ENCODE results near the gene FRG2.
"Not testable (repeated sequence)": the region's sequence is repeated elsewhere in the genome, so short reads cannot be mapped to it uniquely, and the experiment has no call there.

The FRG2 gene

DNA sequence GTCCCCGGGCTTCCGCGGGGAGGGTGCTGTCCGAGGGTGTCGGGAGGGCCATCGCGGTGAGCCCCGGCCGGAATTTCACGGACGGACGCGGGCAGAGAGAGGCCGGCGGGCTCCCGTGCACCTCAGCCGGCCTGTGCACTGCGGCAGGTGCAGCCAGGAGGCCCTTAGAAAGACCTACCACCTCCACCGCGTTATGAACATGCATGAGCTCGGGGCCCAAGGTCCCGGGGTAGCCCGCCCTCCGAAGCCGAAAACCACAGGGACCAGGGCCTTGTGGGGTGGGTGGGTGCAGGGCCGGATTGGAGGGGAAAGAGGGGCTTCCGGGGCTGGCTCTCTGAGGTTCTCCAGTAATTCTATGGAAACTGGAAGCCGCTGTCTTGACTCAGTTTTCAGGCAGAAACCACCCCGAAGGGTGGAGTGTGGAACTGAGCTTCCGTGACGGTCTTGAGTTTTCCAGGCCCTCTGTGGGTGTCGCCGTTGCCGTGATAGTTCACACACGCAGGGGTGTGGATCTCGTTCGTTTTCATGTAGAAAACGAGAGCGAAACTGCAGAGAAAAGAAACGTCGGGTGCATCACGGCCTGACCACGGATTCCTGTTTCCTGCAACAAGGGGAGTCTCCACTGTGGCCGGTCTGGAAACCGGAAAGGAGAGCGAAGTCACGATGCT lies 4.3 kb downstream of the FRG2 start:
- not testable (repeated sequence) for H3K4me1 ChIP-seq (ENCODE audit: control insufficient read depth in 1 of 2, insufficient read depth in 2 of 2, low read length in 2 of 2); H3K9me3 ChIP-seq (ENCODE audit: control insufficient read depth in 1 of 2, low read length in 2 of 2); H3K4me3 ChIP-seq (ENCODE audit: low read depth in 1 of 2, low read length in 2 of 2); H3K9ac ChIP-seq (ENCODE audit: low read depth in 1 of 2, low read length in 2 of 2); H3K36me3 ChIP-seq (ENCODE audit: control insufficient read depth in 1 of 2, insufficient read depth in 2 of 2, low read length in 2 of 2); H3K27ac ChIP-seq (ENCODE audit: low read depth, low read length)
- peaks cover 15 to 17% of the 10 kb centered on the region in 2 donors for H3K27me3 ChIP-seq (ENCODE audit: control insufficient read depth in 1 of 2, insufficient read depth in 2 of 2, low read length in 2 of 2)

DNA sequence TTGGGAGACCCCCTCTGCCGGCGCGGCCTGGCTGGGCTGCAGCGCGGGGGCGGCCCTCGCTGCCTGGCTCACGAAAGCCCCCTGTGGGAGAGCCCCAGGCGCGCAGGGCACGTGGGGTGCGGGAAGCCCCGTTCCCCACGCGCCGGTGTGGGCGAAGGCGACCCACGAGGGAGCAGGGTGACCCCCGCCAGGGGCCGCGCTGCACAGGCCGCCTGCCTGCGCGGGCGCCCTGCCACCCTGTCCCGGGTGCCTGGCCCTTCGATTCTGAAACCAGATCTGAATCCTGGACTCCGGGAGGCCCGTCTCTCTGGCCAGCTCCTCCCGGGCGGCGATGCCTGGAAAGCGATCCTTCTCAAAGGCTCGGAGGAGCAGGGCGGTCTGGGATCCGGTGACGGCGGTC lies 5.1 kb downstream of the FRG2 start:
- not testable (repeated sequence) for H3K36me3 ChIP-seq (ENCODE audit: control insufficient read depth in 1 of 2, insufficient read depth in 2 of 2, low read length in 2 of 2); H3K9me3 ChIP-seq (ENCODE audit: control insufficient read depth in 1 of 2, low read length in 2 of 2); H3K4me3 ChIP-seq (ENCODE audit: low read depth in 1 of 2, low read length in 2 of 2); H3K4me1 ChIP-seq (ENCODE audit: control insufficient read depth in 1 of 2, insufficient read depth in 2 of 2, low read length in 2 of 2); H3K9ac ChIP-seq (ENCODE audit: low read depth in 1 of 2, low read length in 2 of 2); H3K27ac ChIP-seq (ENCODE audit: low read depth, low read length)
- H3K27me3 ChIP-seq (ENCODE audit: control insufficient read depth in 1 of 2, insufficient read depth in 2 of 2, low read length in 2 of 2): peaks cover 22 to 23% of the 10 kb centered on the region in 2 donors

DNA sequence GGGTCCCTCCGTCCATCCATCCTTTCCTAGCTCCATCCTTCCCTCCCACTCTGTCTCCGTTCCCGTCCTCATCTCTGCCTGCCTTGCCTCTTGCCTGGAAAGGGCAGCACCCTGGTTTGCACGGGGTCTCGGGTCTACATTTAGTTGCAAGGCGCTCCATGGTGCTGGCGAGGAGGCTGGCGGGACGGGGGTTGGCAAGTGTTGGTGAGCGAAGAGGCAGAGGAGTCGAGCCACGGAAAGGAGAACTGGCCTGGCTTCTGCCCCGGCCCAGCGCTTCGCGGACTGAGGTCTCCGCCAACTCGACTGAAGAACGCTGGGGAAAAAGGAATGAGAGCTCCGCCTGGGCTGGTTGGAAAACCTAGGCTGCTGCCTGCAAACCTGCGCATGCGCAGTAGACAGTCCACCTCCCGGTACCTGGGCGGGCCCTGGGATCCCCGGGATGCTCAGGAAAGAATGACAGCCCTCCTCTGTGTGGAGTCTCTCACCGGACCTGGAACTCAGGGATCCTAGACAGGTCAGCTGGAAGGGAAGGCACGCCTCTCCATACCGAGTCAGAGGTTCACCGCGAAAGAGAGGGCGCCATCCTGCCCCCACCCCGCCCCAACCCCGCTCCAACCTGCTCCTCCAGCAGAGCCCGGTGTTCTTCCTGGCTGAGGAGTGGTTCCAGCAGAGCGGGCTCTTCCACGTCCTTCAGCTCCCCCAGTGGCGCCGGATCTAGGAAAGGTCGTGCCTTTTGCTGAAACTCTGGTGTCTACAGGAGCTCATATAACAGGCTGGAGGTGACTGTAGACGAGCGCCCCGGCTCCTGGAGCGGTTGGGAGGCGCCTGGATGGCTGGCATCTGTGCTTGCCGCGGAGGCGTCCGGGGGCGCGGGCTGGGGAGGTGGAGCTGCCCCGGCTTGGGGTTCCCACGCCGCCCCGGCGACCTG lies 6.0 kb downstream of the FRG2 start:
- Histone ChIP-seq H3K9ac (ENCODE audit: low read depth in 1 of 2, low read length in 2 of 2) (no peak overlapping the region), H3K4me3 (ENCODE audit: low read depth in 1 of 2, low read length in 2 of 2) (peak overlapping the region in 1 of 2 donors; percentile 28), H3K36me3 (ENCODE audit: control insufficient read depth in 1 of 2, insufficient read depth in 2 of 2, low read length in 2 of 2) (no peaks in the 10 kb centered on the region), H3K27ac (ENCODE audit: low read depth, low read length) (no peak overlapping the region), H3K9me3 (ENCODE audit: control insufficient read depth in 1 of 2, low read length in 2 of 2) (no peaks in the 10 kb centered on the region), H3K27me3 (ENCODE audit: control insufficient read depth in 1 of 2, insufficient read depth in 2 of 2, low read length in 2 of 2) (peaks cover 27 to 31% of the 10 kb centered on the region in 2 donors), H3K4me1 (ENCODE audit: control insufficient read depth in 1 of 2, insufficient read depth in 2 of 2, low read length in 2 of 2) (no peaks in the 10 kb centered on the region)

DNA sequence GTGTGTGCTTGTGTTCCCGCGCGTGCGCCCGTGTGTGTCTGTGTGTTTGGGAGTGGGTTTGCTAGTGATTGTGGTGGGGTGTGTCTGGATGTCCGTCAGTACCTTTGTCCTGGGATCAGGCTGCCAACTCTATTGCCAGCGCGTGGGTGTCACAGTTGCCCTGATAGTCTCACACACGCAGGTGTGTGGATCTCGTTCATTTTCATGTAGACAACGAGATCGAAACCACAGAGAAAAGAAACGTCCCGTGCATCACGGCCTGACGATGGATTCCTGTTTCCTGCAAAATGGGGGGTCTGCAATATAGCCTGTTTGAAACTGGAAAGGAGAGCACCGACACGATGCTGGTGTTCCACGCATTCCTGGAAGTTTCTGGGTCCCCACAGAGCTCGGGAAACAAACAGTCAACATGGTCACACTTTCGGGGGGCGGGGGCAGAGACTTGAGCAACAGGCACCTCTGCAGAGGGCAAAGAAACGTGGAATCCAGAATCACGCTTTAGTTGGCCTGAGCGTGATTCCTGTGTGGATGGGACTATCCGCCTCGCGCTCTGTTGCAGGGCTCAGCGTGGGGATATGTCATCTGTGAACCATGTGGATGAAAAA lies 7.1 kb downstream of the FRG2 start:
- peaks cover 31 to 32% of the 10 kb centered on the region in 2 donors for H3K27me3 ChIP-seq (ENCODE audit: control insufficient read depth in 1 of 2, insufficient read depth in 2 of 2, low read length in 2 of 2)
- not testable (repeated sequence) for H3K4me1 ChIP-seq (ENCODE audit: control insufficient read depth in 1 of 2, insufficient read depth in 2 of 2, low read length in 2 of 2); H3K9ac ChIP-seq (ENCODE audit: low read depth in 1 of 2, low read length in 2 of 2); H3K36me3 ChIP-seq (ENCODE audit: control insufficient read depth in 1 of 2, insufficient read depth in 2 of 2, low read length in 2 of 2); H3K27ac ChIP-seq (ENCODE audit: low read depth, low read length); H3K9me3 ChIP-seq (ENCODE audit: control insufficient read depth in 1 of 2, low read length in 2 of 2); H3K4me3 ChIP-seq (ENCODE audit: low read depth in 1 of 2, low read length in 2 of 2)

DNA sequence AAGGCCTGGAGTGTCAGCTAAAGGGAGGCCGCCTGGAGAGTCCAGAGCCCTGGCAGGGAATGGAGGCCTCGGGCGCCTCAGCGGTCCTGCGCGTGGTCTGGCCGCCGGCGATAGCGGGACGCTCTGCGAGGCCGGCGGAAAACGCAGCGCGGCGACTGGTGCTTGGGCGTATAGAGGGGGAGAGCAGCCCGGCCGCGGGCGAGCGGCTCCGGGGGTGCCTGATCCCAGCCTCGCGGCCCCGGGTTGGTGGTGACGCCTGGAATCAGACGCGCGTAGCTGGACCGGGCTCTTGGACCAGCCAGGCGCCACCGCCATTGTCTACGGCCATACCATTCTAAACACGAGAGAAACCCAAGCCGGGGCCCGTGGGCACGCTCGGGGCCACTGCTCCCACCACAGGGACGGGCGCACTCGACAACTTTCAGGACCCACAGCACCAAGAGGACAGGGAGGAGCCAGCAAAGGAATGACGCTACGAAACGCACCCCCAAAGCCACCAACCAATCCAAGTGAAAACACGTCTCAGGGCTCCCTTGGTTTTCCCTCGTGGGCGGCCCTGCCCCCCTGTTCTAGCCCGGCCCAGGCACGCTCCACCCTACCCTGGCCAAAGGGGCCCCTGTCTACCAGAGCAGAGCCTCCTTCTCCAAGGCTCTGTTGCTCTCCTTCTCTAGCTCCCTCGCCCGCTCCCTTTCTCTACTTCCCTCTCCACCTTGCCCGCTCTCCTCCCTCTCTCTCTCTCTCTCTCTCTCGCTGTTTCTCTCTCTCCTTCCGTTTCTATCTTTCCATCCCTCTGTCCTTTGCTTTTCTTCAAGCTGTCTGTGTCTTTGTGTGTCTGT lies 7.8 kb downstream of the FRG2 start:
- Histone ChIP-seq H3K27ac (ENCODE audit: low read depth, low read length) (no peak overlapping the region), H3K36me3 (ENCODE audit: control insufficient read depth in 1 of 2, insufficient read depth in 2 of 2, low read length in 2 of 2) (no peaks in the 10 kb centered on the region), H3K4me3 (ENCODE audit: low read depth in 1 of 2, low read length in 2 of 2) (no peak overlapping the region), H3K9ac (ENCODE audit: low read depth in 1 of 2, low read length in 2 of 2) (no peak overlapping the region), H3K27me3 (ENCODE audit: control insufficient read depth in 1 of 2, insufficient read depth in 2 of 2, low read length in 2 of 2) (peaks cover 31 to 32% of the 10 kb centered on the region in 2 donors), H3K4me1 (ENCODE audit: control insufficient read depth in 1 of 2, insufficient read depth in 2 of 2, low read length in 2 of 2) (no peaks in the 10 kb centered on the region), H3K9me3 (ENCODE audit: control insufficient read depth in 1 of 2, low read length in 2 of 2) (no peaks in the 10 kb centered on the region)

DNA sequence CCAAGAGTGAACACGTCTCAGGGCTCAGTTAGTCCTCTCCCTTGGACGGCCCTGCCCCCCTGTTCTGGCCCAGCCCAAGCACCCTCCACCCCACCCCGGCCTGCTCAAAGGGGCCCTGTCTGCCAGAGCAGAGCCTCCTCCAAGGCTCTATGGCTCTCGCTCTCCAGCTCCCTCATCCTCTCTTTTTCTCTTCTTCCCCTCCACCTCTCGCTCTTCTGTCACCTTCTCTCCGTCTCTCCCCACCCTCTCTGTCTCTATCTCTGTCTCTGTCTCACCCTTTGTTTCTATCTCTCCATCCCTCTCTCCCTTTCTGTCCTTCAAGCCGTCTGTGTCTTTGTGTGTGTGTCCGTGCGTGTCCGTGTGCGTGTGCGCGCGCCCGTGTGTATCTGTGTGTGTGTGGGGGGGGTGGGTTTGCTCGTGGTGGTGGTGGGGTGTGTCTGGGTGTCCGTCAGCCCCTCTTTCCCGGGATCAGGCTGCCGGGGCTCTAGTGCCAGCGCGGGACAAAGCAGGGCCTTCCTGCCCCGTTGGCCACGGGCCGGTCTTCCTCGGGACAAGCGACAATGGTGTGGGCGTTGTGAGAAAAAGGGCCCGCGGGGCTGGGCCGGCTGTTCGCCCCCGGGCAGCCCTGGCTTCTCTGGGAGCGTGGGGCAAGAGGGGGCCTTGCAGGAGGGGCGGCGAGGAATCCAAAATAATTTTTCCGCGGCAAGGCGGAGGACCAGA lies 8.7 kb downstream of the FRG2 start:
- Histone ChIP-seq H3K27ac (ENCODE audit: low read depth, low read length) (no peak overlapping the region), H3K9me3 (ENCODE audit: control insufficient read depth in 1 of 2, low read length in 2 of 2) (no peaks in the 10 kb centered on the region), H3K27me3 (ENCODE audit: control insufficient read depth in 1 of 2, insufficient read depth in 2 of 2, low read length in 2 of 2) (peaks cover 31 to 32% of the 10 kb centered on the region in 2 donors), H3K4me3 (ENCODE audit: low read depth in 1 of 2, low read length in 2 of 2) (no peak overlapping the region), H3K9ac (ENCODE audit: low read depth in 1 of 2, low read length in 2 of 2) (no peak overlapping the region), H3K4me1 (ENCODE audit: control insufficient read depth in 1 of 2, insufficient read depth in 2 of 2, low read length in 2 of 2) (no peaks in the 10 kb centered on the region), H3K36me3 (ENCODE audit: control insufficient read depth in 1 of 2, insufficient read depth in 2 of 2, low read length in 2 of 2) (no peaks in the 10 kb centered on the region)

DNA sequence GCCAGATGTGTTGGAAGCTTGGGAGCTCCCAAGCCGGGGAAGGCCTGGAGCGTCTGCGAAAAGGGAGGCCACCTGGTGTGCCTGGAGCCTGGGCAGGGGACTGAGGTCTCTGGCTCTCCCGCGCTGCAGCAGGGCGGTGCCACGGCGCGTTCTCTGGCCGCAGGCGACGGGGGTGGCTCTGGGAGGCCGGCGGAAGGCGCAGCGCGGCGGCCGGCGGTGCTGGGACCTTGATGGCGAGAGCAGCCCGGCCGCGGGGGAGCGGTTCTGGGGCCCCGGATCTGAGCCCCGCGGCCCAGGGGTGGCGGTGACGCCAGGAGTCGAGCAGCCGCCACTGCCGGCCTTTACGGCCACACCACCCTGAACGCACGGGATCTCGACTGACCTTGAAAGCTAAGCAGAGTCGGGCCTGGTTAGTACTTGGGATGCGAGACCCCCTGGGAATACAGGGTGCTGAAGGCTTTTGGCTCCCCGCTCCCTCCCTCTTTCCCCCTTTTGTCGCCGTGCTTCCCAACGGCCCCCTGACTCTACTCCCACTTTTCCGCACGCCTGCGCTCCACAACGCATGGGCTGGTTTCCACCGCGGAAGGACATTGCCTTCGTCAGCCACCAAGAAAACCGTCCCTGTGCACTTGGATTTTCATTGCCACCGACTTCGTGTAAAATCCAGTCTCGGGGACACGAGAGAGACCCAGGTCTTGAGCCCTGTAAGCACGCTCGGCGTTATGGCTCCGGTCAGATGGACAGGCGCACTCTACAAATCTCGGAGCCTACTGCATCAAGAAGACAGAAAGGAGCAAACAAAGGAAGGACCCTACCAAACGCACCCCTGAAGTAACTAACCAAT lies 9.5 kb downstream of the FRG2 start:
- no peak overlapping the region for H3K27ac ChIP-seq (ENCODE audit: low read depth, low read length)
- no peaks in the 10 kb centered on the region for H3K9me3 ChIP-seq (ENCODE audit: control insufficient read depth in 1 of 2, low read length in 2 of 2)
- H3K36me3 ChIP-seq (ENCODE audit: control insufficient read depth in 1 of 2, insufficient read depth in 2 of 2, low read length in 2 of 2): no peaks in the 10 kb centered on the region
- peaks cover 31 to 35% of the 10 kb centered on the region in 2 donors for H3K27me3 ChIP-seq (ENCODE audit: control insufficient read depth in 1 of 2, insufficient read depth in 2 of 2, low read length in 2 of 2)
- no peaks in the 10 kb centered on the region for H3K4me1 ChIP-seq (ENCODE audit: control insufficient read depth in 1 of 2, insufficient read depth in 2 of 2, low read length in 2 of 2)
- no peak overlapping the region for H3K4me3 ChIP-seq (ENCODE audit: low read depth in 1 of 2, low read length in 2 of 2)
- H3K9ac ChIP-seq (ENCODE audit: low read depth in 1 of 2, low read length in 2 of 2): no peak overlapping the region

DNA sequence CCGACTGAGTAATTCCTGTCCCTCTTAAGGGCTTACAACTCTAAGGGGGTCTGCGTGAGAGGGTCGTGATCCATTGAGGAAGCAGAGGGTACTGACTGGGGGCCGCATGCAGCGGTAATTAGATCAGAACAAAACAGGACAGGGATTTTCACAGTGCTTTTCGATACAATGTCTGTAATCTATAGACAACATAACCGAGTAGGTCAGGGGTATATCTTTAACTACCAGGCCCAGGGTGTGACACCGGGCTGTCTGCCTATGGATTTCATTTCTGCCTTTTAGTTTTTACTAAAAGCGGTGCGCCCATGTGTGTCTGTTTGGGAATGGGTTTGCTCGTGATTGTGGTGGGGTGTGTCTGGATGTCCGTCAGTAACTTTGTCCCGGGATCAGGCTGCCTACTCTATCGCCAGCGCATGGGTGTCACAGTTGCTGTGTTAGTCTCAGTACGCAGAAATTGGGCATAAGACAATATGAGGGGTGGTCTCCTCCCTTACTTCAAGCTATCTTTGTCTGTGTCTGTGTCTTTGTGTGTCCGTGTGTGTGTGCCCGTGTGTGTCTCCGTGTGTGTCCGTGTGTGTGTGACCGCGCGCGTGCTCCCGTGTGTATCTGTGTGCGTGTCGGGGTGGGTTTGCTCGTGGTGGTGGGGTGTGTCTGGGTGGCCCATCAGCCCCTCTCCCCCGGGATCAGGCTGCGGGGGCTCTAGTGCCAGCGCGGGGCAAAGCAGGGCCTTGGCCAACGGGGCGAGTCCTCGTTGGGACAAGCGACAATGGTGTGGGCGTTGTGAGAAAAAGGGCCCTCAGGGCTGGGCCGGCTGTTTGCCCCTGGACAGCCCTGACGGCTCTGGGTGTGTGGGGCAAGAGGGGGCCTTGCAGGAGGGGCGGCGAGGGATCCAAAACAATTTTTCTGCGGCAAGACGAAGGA lies 10.4 kb downstream of the FRG2 start:
- H3K9ac ChIP-seq (ENCODE audit: low read depth in 1 of 2, low read length in 2 of 2): no peak overlapping the region
- H3K27me3 ChIP-seq (ENCODE audit: control insufficient read depth in 1 of 2, insufficient read depth in 2 of 2, low read length in 2 of 2): peaks cover 31 to 39% of the 10 kb centered on the region in 2 donors
- H3K4me3 ChIP-seq (ENCODE audit: low read depth in 1 of 2, low read length in 2 of 2): no peak overlapping the region
- no peaks in the 10 kb centered on the region for H3K4me1 ChIP-seq (ENCODE audit: control insufficient read depth in 1 of 2, insufficient read depth in 2 of 2, low read length in 2 of 2)
- no peaks in the 10 kb centered on the region for H3K9me3 ChIP-seq (ENCODE audit: control insufficient read depth in 1 of 2, low read length in 2 of 2)
- no peaks in the 10 kb centered on the region for H3K36me3 ChIP-seq (ENCODE audit: control insufficient read depth in 1 of 2, insufficient read depth in 2 of 2, low read length in 2 of 2)
- H3K27ac ChIP-seq (ENCODE audit: low read depth, low read length): no peak overlapping the region

Measured in duodenal mucosa (tissue), 2 donors.